AG04450 (cell line): ENCODE measurements around the gene MEGF11. TPM values are rescaled to one million over a fixed set of nuclear protein-coding genes. Genes with fewer than 3 reads are reported as not detected.

Experiments
- CTCF ChIA-PET: fragments of 300-600, 350-600 bp; formaldehyde crosslinking; extraction: SDS; loops from one replicate; lab custom pipeline; 2022; ENCODE audit warnings: antibody characterized with exemption, inconsistent platforms; lab: Charles Lee
- POLR2A ChIA-PET: fragments of 350-600 bp; formaldehyde crosslinking; extraction: SDS; loops from one replicate; lab custom pipeline; 2021; ENCODE audit warnings: antibody characterized with exemption, inconsistent platforms; lab: Yijun Ruan, JAX
- DNase-seq: peaks from one replicate; pipeline ENCODE4 v3.0.0-alpha.2; 2011; ENCODE audit warnings: low read depth, low spot score
- H3K27ac ChIP-seq: one replicate; pipeline ENCODE4 v1.5.1; 2012; ENCODE audit warnings: low read depth, low read length, control low read depth
- H3K27me3 ChIP-seq: one replicate; pipeline ENCODE4 v1.6.0; 2012; ENCODE audit warnings: low read length; ENCODE audit not compliant: control insufficient read depth, insufficient read depth
- H3K4me3 ChIP-seq: 2 replicates; pipeline ENCODE4 v1.5.1; 2011; ENCODE audit warnings: mild to moderate bottlenecking, low read depth, low read length, control low read depth
- H3K9me3 ChIP-seq: 2 replicates; pipeline ENCODE4 v1.5.1; 2012; ENCODE audit warnings: low read length; ENCODE audit not compliant: control insufficient read depth, insufficient read depth
- polyA plus RNA-seq: library from polyadenylated mRNA; depleted of rRNA; stranded (reverse); fragments of >200 nt; gene quantifications from 2 replicates; pipeline ENCODE4 v1.2.3, GENCODE V29; 2011; rRNA removed
- small RNA-seq: library from RNA; depleted of rRNA; stranded (forward); fragments of <200 nt; gene quantifications from one replicate; pipeline ENCODE3, GENCODE V24; 2012; ENCODE audit warnings: low read depth; ENCODE audit not compliant: insufficient read length
- TF ChIP-seq, protein P1 (sequence below): IDR thresholded peaks from 2 replicates; pipeline ENCODE4 v1.5.1; 2011; ENCODE audit warnings: low read depth, low read length, control low read depth, inconsistent platforms

MEGF11 gene
- polyA plus RNA-seq, 1 experiment: not detected

DNA sequence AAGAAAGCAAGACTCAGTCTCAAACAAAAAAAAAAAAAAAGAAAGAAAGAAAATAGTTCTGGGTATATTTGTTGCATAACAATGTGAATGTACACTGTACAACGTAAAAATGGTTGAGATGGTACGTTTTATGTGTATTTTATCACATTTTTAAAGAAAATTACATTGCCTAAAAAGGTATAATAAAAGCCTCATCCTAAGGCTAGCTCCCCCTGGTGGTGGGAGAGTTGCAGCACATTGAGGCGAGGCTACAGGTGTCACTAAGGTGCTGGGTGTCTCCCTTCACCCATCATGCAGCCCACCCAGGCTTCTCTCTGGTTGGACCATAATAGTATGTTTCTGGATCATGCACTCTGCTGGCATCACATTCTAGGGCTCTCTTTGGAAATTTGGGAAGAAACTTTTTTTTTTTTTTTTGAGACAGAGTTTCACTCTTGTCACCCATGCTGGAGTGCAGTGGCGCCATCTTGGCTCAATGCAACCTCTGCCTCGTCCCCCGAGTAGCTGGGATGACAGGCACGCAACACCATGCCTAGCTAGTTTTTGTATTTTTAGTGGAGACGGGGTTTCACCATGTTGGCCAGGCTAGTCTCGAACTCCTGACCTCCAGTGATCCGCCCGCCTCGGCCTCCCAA is 396.6 kb downstream of the MEGF11 start:
- DNase-seq: no peak
- CTCF ChIA-PET: interaction anchor here (0.6 to 2.6 kb wide), 24 partner anchors 8 to 297 kb away, joined by 3 to 16 read pairs (median 4); partner anchors contain the start of gene INTS14
- POLR2A ChIA-PET: interaction anchor here (0.7 kb wide), 1 partner anchor 224 kb away, joined by 4 read pairs; no protein-coding TSS in a partner anchor
- no peak overlapping the region for H3K4me3 ChIP-seq
- TF ChIP-seq, protein P1, sequence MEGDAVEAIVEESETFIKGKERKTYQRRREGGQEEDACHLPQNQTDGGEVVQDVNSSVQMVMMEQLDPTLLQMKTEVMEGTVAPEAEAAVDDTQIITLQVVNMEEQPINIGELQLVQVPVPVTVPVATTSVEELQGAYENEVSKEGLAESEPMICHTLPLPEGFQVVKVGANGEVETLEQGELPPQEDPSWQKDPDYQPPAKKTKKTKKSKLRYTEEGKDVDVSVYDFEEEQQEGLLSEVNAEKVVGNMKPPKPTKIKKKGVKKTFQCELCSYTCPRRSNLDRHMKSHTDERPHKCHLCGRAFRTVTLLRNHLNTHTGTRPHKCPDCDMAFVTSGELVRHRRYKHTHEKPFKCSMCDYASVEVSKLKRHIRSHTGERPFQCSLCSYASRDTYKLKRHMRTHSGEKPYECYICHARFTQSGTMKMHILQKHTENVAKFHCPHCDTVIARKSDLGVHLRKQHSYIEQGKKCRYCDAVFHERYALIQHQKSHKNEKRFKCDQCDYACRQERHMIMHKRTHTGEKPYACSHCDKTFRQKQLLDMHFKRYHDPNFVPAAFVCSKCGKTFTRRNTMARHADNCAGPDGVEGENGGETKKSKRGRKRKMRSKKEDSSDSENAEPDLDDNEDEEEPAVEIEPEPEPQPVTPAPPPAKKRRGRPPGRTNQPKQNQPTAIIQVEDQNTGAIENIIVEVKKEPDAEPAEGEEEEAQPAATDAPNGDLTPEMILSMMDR: peak; percentile 86
- H3K27me3 ChIP-seq: peaks cover 7% of the 10 kb centered on the region
- no peaks in the 10 kb centered on the region for H3K9me3 ChIP-seq
- H3K27ac ChIP-seq: no peak overlapping the region

DNA sequence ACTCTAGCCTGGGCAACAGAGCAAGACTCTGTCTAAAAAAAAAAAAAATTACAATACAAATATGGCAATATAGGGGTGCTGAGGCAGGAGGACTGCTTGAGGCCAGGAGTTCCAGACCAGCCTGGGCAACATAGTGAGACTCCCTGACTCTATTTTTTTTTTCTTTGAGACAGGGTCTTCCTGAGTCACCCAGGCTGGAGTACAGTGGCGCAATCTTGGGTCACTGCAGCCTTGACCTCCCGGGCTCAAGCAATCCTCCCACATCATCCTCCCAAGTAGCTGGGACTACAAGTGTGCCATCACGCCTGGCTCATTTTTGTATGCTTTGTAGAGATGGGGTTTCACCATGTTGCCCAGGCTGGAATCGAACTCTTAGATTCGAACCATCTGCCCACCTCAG is 401.6 kb downstream of the MEGF11 start:
- no peak overlapping the region for H3K4me3 ChIP-seq
- DNase-seq: no peak
- ChIA-PET POLR2A (no interaction called here), CTCF (interaction anchor here (0.7 kb wide), 1 partner anchor 28 kb away, joined by 3 read pairs; no protein-coding TSS in a partner anchor)
- TF ChIP-seq, protein P1: no peak
- no peaks in the 10 kb centered on the region for H3K9me3 ChIP-seq
- H3K27ac ChIP-seq: no peak overlapping the region
- H3K27me3 ChIP-seq: peaks cover 3% of the 10 kb centered on the region

DNA sequence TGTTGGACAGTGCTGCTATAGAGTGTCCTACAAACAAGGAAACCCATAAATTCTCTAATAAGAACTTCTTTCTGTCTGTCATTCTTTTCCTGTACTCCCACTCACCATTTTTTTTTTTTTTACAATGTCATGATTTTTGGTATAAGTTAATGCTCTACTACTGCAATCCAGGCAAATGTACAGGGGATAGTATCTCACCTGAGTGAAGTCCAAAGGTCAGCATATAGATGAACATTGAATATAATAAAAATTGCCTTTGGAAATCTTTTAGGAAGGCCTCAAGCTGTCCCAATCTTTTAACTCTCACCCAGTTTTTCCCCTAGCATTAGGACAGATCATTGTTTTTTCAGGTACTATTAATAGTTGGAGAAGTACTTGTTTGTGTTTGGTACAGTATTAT is 405.6 kb downstream of the MEGF11 start:
- H3K27me3 ChIP-seq: peaks cover under 1% of the 10 kb centered on the region
- no peak overlapping the region for H3K27ac ChIP-seq
- DNase-seq: no peak
- no peak overlapping the region for H3K4me3 ChIP-seq
- TF ChIP-seq, protein P1: no peak
- ChIA-PET CTCF (interaction anchor here (0.7 to 1.0 kb wide), 2 partner anchors 8 to 10 kb away, joined by 3 to 4 read pairs; no protein-coding TSS in a partner anchor), POLR2A (no interaction called here)
- H3K9me3 ChIP-seq: no peaks in the 10 kb centered on the region

DNA sequence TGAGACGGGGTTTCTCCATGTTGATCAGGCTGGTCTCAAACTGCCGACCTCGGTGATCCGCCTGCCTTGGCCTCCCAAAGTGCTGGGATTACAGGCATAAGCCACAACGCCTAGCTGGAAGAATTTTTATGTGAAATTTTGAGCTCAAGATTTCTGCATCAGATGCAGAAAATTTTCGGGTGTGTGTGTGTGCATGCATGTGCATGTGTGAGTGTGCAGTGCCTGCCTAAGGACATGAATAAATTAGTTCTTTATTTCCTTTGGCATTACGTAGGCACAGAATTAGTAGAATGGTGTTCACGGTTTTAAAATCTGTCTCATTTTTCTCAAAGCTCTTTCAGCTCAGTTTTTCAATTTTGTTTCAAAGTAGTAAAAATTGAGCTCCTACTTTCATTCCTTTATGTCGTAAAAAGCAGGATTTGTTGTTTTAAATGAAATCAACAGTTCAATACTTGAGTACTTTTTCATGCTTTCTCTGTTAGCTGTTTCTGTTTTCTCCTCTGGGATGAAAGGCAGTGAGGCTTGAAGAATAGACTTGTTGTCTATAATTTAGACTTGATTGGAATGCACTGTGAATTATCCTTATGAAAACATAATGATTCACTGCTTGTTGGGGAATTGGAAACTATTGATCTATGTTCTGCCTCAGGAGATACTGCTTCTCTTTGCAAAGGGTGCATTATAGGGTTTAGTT is 407.6 kb downstream of the MEGF11 start:
- ChIA-PET CTCF (interaction anchor here (1.2 to 1.6 kb wide), 4 partner anchors 11 to 235 kb away, joined by 3 to 8 read pairs (median 4); partner anchors contain the start of gene INTS14), POLR2A (no interaction called here)
- Histone ChIP-seq H3K4me3 (no peak overlapping the region), H3K27me3 (no peaks in the 10 kb centered on the region), H3K9me3 (no peaks in the 10 kb centered on the region), H3K27ac (no peak overlapping the region)
- TF ChIP-seq, protein P1: no peak
- no peak for DNase-seq

Small RNA genes lying within 50 kb of the gene (small RNA-seq; reads per million reads assigned to genes)
- gene MIR4311: not detected

Other genes with a start within 250 kb of the MEGF11 start
- gene DIS3L, start 39.8 kb upstream of the MEGF11 start, polyA plus RNA-seq: 8.7 and 12.1 TPM in 2 replicates
- 7.5 and 10.4 TPM in 2 replicates for gene TIPIN, start 102.9 kb upstream of the MEGF11 start, polyA plus RNA-seq
- gene MAP2K1, start 133.2 kb upstream of the MEGF11 start, polyA plus RNA-seq: 18.4 and 18.8 TPM in 2 replicates
- gene SNAPC5, start 244.0 kb upstream of the MEGF11 start, polyA plus RNA-seq: 26.5 and 31.3 TPM in 2 replicates